NCI-H460 (cell line): Measurements from ENCODE around the gene TP53BP2. TPM values are rescaled to one million over a fixed set of nuclear protein-coding genes. Genes with fewer than 3 reads are reported as not detected.

Source experiments
- DNase-seq: peaks from one replicate; pipeline ENCODE4 v3.0.0-alpha.2; 2016; ENCODE audit warnings: low read depth; ENCODE audit errors: extremely low read depth
- total RNA-seq: library from RNA; depleted of rRNA; stranded (reverse); fragments of >200 nt; shearing (Covaris generic); gene quantifications from 2 replicates; pipeline ENCODE4 v1.2.3, GENCODE V29; 2014; rRNA removed

The TP53BP2 gene
- total RNA-seq, 1 experiment from 2014 or later: 27.0 TPM

DNA sequence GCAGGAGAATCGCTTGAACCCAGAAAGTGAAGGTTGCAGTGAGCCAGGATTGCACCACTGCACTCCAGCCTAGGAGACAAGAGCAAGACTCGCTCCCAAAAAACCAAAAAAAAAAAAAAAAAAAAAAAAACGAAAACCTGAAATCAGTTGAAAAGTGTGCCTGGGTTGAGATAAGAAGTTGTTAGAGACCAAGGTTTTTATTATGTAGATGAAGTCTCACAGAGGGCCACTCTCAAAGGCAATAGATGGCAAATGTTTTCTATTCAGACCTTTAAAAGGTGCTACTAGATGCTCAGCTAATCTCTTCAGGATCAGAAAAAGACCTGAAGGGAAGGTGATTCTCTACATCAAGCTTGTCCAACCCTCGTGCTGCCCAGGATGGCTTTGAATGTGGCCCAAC, 115.8 kb downstream of the TP53BP2 start:
- no peak for DNase-seq

Other genes starting within 250 kb of the TP53BP2 start
- gene CAPN8, start 180.2 kb downstream of the TP53BP2 start, total RNA-seq: not detected in 2 replicates
- gene CAPN2, start 133.4 kb downstream of the TP53BP2 start, total RNA-seq: 244 and 256 TPM in 2 replicates